Hepatocyte (in vitro differentiated cells): Measurements from ENCODE around the gene EPDR1.

Experiments
- CTCF ChIP-seq: fragments of 200-600 bp; sonication (generic); IDR thresholded peaks from 2 replicates; pipeline ENCODE4 v1.5.1; 2016; ENCODE audit warnings: antibody characterized with exemption, mild to moderate bottlenecking; ENCODE audit not compliant: poor library complexity
- EZH2phosphoT487 ChIP-seq: fragments of 200-600 bp; sonication (generic); IDR thresholded peaks from one replicate; pipeline ENCODE4 v1.6.1; 2018; ENCODE audit warnings: antibody characterized with exemption, mild to moderate bottlenecking, low read depth, moderate library complexity; ENCODE audit not compliant: unreplicated experiment, severe bottlenecking

GRCh38 chr7:37901890-37902524, 18.4 kb upstream of the EPDR1 start:
- no peak for TF ChIP-seq CTCF
- TF ChIP-seq EZH2phosphoT487: no peak
